K562 (cell line): ENCODE measurements around the gene VWF.

Experiments used
- HDAC8 ChIP-seq: fragments of 450-650 bp; IDR thresholded peaks from 2 replicates; pipeline ENCODE4 v1.6.1; 2016; ENCODE audit warnings: mild to moderate bottlenecking, missing genetic modification characterization, moderate library complexity, missing compliant biosample characterization
- MLX ChIP-seq, 2 experiments: fragments of 450-650 bp in 1 of 2; sonication (generic) in 1 of 2; formaldehyde crosslinking; conservative IDR thresholded peaks; 2 replicates each; pipeline versions ENCODE4 v1.4.0 to v1.8.1; 2020 to 2022; ENCODE audit warnings: mild to moderate bottlenecking in 1 of 2, missing genetic modification reagents in 1 of 2
- MXI1 ChIP-seq: IDR thresholded peaks from 2 replicates; pipeline ENCODE4 v1.6.1; 2011; ENCODE audit warnings: low read depth, mild to moderate bottlenecking, improper control_type of control experiment, low read length
- SMAD1 ChIP-seq: fragments of 150-350 bp; IDR thresholded peaks from 2 replicates; pipeline ENCODE4 v1.6.1; 2014; ENCODE audit warnings: low read length, low read depth; ENCODE audit not compliant: partially characterized antibody
- TCF7 ChIP-seq: sonication (generic); IDR thresholded peaks from 2 replicates; pipeline ENCODE4 v1.6.1; 2016; ENCODE audit warnings: antibody characterized with exemption, borderline replicate concordance

- no peak for TF ChIP-seq SMAD1
- TF ChIP-seq HDAC8 (tag): no peak
- TF ChIP-seq MLX (CRISPR knock-in tag; conservative IDR thresholded peaks at IDR 0.05): no peak
- TF ChIP-seq MXI1: no peak
- TF ChIP-seq TCF7: no peak
Observed at GRCh38 chr12:5954661-5955060, 169.8 kb downstream of the VWF start.
